HG03520 (cell line): ENCODE results near the gene RGL1.

Source experiments
- ATAC-seq: cut with Tn5 transposase; IDR thresholded peaks from one replicate; pipeline ENCODE4 v1.9.1; 2021; ENCODE audit warnings: mild to moderate bottlenecking, moderate library complexity; ENCODE audit not compliant: unreplicated experiment

RGL1 gene

DNA sequence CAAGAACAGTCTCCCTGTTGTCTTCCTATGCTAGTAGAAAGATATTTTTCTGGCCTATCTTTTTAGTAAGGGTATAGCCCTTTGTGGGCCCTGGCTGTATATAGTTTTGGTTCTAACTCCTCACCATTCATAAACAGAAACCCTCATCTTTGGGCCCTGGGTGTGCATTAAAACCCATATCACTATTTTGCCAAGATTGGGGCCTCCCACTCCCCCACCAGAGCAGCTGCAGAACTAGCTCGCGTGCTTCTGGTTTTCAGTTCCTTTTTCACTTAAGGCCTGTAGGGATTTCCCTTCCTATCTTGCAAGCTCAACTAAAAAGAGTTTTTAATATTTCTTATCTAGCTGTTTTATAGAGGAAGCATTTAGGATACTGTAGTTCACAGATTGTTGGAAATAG, 106.4 kb downstream of the RGL1 start:
- ATAC-seq, result peak; percentile 70

- peak; percentile 44 for ATAC-seq
Observed at GRCh38 chr1:183912265-183912886, 107.5 kb downstream of the RGL1 start.

- no peak for ATAC-seq
Observed at GRCh38 chr1:183913567-183913993, 108.7 kb downstream of the RGL1 start.

DNA sequence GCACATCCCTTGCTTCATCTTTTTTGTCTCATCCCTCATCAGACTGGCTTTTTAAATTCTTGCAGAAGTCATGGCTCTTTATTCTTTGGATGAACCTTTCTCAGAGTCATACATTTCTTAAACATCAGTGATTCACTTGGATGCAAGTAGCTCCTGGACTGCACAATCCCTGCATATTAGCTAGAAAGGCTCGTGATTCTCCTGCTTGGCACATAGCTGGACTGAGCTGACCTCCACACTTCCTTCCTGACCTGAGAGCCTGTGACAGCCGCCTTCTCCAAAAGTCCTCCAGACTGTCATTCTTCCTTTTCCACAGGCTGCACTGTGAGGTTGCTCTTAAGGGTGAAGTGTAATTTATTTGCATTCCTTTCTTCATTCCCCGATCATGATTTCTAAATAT, 109.4 kb downstream of the RGL1 start:
- no peak for ATAC-seq

DNA sequence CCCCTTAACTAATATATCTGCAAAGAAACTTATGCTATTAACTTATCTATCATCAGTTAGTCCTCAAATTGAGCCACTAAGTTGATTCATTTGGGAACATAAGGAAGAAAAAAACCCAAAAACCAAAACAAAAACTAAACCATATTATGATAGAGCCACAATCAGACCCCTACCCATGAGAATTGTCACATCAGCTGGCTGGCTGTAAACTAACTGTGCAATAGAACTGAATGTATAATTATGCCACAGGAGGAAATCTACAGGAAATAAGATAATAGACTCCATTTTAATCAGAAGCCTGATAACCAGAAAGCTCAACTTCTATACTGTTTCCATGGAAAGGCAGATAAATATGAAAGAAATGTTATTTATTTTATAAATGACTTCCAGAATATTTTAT, 110.0 kb downstream of the RGL1 start:
- no peak for ATAC-seq

DNA sequence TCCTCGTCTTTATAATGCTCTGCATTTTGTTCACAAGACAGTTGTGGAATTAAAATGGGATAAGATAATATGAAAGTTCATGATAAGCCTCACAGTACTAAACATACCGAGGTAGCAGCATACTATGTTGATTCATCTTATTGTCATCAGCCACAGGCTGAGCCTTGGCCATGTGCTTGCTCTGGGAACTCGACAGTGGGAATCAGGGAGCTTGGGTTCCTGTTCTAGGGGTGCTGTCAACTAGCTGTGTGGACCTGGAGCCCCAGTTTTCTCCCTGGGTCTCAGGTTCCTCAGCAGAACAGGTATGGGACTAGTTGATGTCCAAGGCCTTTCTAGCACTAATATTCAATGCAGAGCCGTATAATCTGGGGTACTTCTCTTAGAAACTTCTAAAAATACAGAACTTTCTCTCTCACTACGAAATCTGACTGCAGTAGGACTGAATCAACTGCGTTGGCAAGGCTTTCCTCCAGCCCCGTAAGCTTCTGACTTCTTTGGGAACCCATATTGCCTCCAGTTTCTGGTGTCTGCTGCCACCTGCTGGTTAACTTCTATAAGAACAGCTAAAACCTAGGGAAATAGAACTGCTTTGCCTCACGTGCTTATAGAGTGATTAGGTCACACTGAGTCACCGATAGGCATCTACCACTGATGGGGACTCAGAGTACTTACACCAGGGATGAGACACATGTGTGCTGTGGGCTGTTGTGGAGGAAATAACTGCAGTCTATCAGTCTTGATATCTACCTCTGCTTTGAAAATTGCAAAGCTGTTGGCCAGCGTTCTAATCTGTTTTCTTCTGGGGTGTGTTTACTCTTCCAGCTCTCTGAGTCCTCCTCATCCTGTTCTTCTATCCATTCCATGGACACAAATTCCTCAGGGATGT, 110.9 kb downstream of the RGL1 start:
- peak; percentile 41 for ATAC-seq

GRCh38 chr1:183916574-183916973, 111.7 kb downstream of the RGL1 start:
- no peak for ATAC-seq

GRCh38 chr1:183918589-183918988, 113.7 kb downstream of the RGL1 start:
- no peak for ATAC-seq

DNA sequence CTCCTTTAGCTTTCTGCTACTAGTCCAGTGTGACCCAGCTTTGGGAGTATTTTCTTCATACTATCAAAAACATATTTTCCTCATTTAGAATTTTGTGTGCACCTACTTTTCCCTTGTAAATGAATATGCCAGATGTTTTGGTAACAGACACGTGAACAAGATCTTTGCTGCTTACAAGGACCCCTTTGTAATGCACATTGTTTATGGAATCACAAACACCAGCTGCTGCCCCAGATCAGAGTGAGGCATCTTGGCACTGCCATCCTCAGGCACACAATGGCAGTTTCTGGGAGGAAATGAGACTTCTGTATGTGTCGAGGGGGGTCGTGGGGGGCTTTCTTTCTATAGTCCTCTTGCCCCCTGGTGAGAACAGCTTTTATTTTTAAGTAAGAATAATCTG, 115.7 kb downstream of the RGL1 start:
- ATAC-seq, result no peak

DNA sequence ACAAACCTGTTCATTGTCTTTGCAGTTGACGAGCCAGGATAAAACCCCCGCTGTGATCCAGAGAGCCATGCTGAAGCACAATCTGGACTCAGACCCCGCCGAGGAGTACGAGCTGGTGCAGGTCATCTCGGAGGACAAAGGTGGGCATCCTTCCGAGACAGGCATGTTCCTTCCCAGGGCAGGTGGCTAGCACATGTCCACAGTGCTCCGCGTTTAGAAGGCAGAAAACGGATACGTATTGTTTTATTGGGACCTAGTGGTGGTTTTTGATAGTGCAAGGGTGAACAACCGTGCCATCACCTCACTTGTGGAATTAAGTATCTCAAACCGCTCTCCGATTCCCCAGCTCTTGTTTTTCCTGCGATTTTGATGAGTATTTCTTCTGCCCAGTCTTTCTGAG, 117.3 kb downstream of the RGL1 start:
- no peak for ATAC-seq

- no peak for ATAC-seq
Observed at GRCh38 chr1:183925947-183926346, 121.0 kb downstream of the RGL1 start.

DNA sequence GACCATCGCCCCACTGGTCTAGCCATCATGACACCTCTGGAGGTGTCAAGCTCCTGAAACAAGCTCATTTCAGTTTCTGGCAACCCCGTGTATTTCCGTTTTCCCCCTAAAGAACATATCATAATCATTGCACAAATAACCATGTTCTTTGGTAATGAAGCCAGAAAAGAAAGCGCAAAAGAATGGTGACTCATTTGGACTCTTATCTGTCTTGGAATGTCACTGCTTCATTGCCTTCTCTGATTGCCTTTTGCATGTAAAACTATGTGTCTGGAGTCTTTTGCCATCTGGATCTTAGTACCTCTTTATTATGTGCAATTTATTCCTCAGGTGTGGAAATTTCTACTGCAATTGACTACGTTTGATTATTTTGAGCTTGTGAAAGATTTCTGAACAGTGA, 122.1 kb downstream of the RGL1 start:
- no peak for ATAC-seq

DNA sequence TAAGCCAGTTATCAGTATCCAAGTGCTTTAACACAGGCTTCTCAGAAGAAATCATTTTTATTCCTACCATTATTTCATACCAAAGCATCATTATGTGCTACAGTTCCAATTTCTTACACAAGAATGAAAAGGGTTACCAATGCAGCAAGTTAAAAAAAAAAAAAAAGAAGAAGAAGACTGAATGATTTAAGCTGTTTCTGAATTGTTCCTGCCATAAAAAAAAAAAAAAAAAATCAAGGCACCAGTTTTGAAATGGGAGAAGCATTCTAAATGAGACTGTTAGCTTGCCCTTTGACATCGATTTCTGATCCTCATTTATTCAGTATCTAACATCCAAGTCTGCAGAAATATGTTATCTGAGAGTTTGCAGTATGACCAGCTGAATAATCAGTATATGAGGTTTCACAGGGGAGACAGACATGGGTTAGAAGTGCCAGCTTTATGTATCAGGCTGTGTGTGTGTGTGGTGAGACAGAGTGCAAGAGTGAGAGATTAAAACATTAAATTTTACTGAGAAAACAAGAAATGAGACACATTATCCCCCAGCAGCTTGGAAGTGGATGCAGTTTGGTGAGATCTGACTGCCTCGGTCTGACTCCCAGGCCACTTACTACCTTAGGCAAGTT, 126.8 kb downstream of the RGL1 start:
- no peak for ATAC-seq

DNA sequence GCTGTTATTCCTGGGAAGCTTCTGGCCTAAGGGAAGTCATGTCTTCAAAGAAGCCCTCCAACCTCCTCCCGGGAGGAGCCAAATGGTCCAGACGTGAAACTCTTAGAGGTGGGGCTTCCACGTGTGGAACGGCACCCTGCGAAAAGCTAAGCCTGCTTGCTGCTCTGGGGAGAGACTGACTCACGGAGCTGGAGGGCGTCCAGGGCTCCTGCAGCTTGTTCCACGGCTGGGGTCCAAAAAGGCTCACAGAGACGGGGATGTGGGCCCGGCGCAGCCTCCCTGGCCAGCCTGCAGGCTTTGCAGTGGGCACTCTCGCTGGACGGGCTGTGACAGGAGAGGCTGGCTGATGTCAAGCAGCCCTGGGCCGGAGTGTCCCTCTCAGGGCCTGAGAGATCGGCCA, 127.5 kb downstream of the RGL1 start:
- no peak for ATAC-seq

- ATAC-seq, result no peak
Observed at GRCh38 chr1:183933528-183934179, 128.7 kb downstream of the RGL1 start.

- no peak for ATAC-seq
Observed at GRCh38 chr1:183934314-183934713, 129.4 kb downstream of the RGL1 start.

DNA sequence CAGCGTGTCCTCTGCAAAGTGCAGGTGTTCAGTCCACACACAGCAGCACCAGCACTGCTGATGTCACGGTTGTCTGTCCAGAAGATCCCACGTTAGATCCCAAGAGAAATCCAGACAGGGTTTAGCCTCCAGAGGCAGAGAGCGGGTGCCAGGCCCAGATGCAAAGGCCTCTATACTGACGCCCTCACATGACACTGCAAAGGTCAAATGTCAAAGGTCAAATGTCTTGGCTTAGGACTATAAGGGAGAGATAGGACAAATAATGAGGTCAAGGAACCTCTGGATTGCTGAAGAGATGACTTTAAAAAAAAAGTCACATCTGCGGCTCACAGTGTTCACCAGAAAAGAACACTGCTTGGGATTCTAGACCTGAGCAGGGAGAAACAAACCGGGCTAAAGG, 131.1 kb downstream of the RGL1 start:
- no peak for ATAC-seq

- ATAC-seq, result no peak
Observed at GRCh38 chr1:183936791-183937190, 131.9 kb downstream of the RGL1 start.

GRCh38 chr1:183937611-183938010, 132.7 kb downstream of the RGL1 start:
- ATAC-seq, result no peak

GRCh38 chr1:183941001-183941400, 136.1 kb downstream of the RGL1 start:
- ATAC-seq, result no peak

GRCh38 chr1:183942933-183943693, 138.2 kb downstream of the RGL1 start:
- no peak for ATAC-seq
